NCI-H510A (cell line): ENCODE measurements around the gene ATP2B2.

Experiments
- DNase-seq: peaks from one replicate; lab custom pipeline; 2025; lab: John Stamatoyannopoulos, UW

ATP2B2 gene

GRCh38 chr3:10294030-10294586 is 211.3 kb downstream of the ATP2B2 start:
- no peak for DNase-seq

GRCh38 chr3:10292505-10293419 is 212.6 kb downstream of the ATP2B2 start, which contains the start of gene GHRL:
TSS of gene GHRL (minus strand) at chr3:10292947. CDS start at chr3:10290180, 2,767 bp downstream.
- DNase-seq: no peak

GRCh38 chr3:10291641-10292040 is 213.7 kb downstream of the ATP2B2 start:
- no peak for DNase-seq

- no peak for DNase-seq
Observed at GRCh38 chr3:10290481-10291176, 214.8 kb downstream of the ATP2B2 start.

- no peak for DNase-seq
Observed at GRCh38 chr3:10289787-10290355, 215.5 kb downstream of the ATP2B2 start.

GRCh38 chr3:10289077-10289476 is 216.3 kb downstream of the ATP2B2 start:
- no peak for DNase-seq

GRCh38 chr3:10288575-10288960 is 216.8 kb downstream of the ATP2B2 start:
- no peak for DNase-seq

- no peak for DNase-seq
Observed at GRCh38 chr3:10287936-10288574, 217.3 kb downstream of the ATP2B2 start.

GRCh38 chr3:10286596-10287295 is 218.6 kb downstream of the ATP2B2 start:
- no peak for DNase-seq

GRCh38 chr3:10286133-10286524 is 219.3 kb downstream of the ATP2B2 start:
- DNase-seq: no peak

GRCh38 chr3:10285272-10286132 is 219.9 kb downstream of the ATP2B2 start:
- no peak for DNase-seq

- no peak for DNase-seq
Observed at GRCh38 chr3:10284496-10284895, 220.9 kb downstream of the ATP2B2 start.

GRCh38 chr3:10283638-10284037 is 221.7 kb downstream of the ATP2B2 start:
- no peak for DNase-seq

GRCh38 chr3:10281951-10282350 is 223.4 kb downstream of the ATP2B2 start:
- no peak for DNase-seq

GRCh38 chr3:10280571-10280970 is 224.8 kb downstream of the ATP2B2 start:
- DNase-seq: no peak

- no peak for DNase-seq
Observed at GRCh38 chr3:10280177-10280529, 225.2 kb downstream of the ATP2B2 start.

GRCh38 chr3:10279384-10280176 is 225.8 kb downstream of the ATP2B2 start:
- no peak for DNase-seq

GRCh38 chr3:10278501-10278900 is 226.9 kb downstream of the ATP2B2 start:
- no peak for DNase-seq

GRCh38 chr3:10277115-10277625 is 228.2 kb downstream of the ATP2B2 start:
- DNase-seq: no peak
